Mesenteric fat pad (tissue), 1 donor: ENCODE measurements around the gene SH3GL3. TPM values are rescaled to one million over a fixed set of nuclear protein-coding genes. Genes with fewer than 3 reads are reported as not detected.
A peak's percentile ranks its signal among the peaks of the same experiment; 100 is the strongest.

Experiments used
- DNase-seq: peaks from one replicate; pipeline ENCODE4 v3.0.0-alpha.2; 2020; ENCODE audit warnings: low spot score
- long read RNA-seq: library from polyadenylated mRNA; unstranded; transcript quantifications from one replicate; pipeline ENCODE4 v2.0.0, GENCODE V29; 2020
- total RNA-seq: library from RNA; stranded (reverse); fragmentation: NEBNext Ultra II Directional; extraction: Animal tissue kit (Norgen Biotek cat#: 25700); gene quantifications from one replicate; pipeline ENCODE4 v1.2.1, GENCODE V29; 2021
- donor health status: DM: yes; HTN: yes; CAD: no.

SH3GL3 gene, protein sequence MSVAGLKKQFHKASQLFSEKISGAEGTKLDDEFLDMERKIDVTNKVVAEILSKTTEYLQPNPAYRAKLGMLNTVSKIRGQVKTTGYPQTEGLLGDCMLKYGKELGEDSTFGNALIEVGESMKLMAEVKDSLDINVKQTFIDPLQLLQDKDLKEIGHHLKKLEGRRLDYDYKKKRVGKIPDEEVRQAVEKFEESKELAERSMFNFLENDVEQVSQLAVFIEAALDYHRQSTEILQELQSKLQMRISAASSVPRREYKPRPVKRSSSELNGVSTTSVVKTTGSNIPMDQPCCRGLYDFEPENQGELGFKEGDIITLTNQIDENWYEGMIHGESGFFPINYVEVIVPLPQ
- not detected for total RNA-seq
- long read RNA-seq, result 0 reads

DNA sequence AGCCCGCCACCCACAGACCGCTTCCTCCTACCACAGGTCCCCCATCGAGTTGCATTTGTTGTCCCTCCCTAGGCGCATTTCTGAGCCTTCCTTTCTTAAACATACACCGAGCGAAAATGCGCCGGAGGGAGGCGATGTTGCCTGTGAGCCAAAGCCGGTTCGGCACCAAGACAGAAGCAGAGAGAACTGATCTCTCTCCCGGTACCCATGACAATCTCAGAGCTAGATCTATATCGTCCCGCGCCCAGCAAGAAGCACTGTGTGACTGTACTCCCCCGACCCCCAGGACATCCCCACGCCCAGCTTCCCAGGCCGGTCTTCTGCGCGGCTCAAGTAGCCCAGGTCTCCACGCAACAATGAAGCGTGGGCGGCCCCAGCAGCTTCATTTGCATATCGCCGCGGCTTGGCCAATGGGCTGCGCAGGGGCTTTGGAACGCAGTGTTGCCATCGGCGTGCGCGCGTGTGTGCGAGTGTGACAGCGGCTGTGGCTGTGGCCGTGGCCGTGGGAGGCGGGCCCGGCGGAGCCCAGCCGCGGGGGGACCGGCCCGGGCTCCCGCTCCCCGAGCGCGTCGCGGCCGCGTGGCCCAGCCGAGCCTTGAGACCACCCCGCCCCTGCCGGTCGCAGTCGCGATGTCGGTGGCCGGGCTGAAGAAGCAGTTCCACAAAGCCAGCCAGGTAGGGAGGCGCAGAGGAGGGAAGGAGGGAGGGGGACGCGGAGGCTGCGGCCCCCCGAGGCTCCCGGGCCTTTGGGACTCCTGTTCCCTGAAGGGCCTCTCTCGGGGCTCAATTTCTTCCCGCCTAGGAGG is at the start of gene SH3GL3:
Gene SH3GL3, plus strand, starts transcription at position 438 of the 806 bp plus-strand sequence. Its CDS starts 193 bp downstream, at position 631.
- peak; percentile 92 for DNase-seq

DNA sequence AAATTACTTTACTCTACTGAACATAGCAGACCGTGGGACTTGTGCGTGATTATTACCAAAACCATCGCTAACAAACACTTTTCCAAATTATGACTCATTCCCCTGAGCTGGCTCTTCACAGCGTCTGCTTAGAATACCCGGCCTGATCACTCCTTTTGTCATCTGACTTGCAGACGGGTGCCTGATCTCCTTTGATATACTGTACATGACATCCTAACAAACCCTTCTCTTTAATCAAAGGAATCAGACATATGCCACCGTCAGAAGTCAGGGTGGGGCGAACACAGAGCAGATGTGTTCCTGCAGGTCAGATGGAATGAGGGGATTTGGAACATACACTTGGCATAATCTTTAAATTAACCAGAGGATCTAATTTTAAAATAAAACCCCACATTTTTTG is 48.5 kb upstream of the SH3GL3 start:
- DNase-seq, result no peak

DNA sequence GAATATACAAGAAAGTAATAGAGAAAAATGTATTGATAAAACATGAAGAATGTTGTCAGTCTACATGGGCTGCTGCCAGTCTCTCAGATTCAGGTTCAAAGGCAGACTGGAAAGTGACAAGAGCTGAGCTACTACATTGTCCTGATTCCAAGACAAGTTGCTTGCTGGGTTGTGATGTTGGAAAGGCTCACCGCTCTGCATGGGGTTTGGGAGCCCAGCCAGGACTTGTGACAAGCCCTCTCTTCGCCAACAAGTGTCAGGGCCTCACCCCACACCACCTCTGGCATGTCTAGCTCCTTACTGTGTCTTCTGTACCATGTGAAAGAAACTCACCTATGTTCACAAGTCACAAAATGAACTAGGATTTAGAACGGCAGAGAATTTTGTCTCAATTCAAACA is 43.0 kb upstream of the SH3GL3 start:
- DNase-seq, result no peak

DNA sequence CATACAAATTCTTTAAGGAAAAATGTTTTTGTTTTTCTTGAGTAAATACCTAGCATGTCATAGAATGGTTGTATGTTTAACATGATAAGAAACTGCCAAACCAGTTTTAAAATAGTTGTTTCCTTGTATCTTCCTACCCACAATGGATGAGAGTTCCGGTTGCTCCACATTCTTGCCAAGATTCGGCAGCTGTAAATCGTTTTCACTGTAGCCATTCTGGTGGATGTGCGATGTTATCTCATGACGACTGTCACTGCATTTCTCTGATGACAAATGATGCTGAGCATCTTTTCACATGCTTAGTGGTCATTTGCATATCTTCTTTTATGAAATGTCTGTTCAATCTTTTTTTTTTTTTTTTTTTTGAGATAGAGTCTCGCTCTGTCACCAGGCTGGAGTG is 36.6 kb upstream of the SH3GL3 start:
- DNase-seq, result no peak

DNA sequence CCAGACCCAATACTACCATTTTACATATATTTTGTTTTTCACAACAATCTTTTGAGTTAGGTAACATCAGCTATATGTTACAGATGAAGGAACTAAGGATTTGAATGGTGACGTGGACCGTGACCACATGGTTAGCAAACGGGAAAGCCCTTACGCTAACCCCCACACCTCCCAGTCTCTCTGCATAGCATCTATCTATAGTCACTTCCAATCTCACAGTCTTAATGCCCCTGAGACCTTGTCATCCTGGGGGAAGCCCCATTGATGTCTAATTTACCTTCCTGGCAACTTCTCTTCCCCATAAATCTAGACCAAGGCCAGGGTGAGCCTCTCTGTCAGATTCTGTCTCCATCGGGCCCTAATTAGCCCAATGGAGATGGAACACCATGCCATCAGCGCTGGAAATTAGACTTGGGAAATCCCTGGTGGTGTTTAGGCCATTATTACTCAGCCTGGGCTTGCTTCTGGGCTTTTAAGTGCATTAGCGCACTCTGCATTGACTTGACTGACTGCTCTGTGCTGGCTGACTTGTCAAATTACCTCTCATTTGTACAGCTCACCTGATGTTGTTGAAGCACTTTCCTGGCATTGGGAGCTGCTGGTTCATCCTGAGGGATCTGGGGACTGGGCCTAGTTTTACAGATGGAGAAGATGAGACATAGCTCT is 34.0 kb upstream of the SH3GL3 start:
- DNase-seq, result no peak

DNA sequence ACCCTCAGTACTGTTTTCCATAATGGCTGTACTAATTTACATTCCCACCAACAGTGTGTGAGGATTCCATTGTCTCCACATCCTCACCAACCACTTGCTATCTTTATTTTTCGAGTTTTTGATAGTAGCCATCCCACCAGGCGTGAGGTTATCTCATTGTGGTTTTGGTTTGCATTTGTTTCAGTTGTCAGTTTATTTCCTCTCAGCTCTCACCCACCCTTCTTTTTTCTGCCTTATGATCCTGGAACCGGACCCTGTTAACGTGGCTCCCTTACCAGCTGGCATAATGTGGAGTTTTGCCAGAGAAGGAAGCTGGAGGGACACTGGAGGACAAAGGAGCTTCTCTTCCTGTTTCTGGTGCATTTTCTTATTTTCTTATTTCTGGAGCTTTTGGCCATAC is 25.1 kb upstream of the SH3GL3 start:
- no peak for DNase-seq

DNA sequence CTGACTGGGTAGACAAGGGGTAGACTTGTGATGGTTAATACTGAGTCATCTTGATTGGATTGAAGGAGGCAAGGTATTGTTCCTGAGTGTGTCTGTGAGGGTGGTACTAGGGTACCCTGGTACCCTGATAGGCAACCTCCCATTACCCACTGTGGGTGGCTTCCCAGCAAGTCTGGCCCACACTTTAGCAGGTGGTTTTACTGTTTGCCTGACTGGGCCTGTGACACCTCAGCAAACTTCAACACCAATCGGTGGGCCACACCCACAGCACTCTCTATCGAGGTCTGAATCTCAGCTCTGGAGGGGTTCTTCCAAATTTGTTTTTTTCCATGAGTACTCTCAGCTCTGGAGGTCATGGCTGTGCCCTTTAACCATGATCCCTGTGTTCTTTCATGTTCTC is 24.6 kb upstream of the SH3GL3 start:
- no peak for DNase-seq

DNA sequence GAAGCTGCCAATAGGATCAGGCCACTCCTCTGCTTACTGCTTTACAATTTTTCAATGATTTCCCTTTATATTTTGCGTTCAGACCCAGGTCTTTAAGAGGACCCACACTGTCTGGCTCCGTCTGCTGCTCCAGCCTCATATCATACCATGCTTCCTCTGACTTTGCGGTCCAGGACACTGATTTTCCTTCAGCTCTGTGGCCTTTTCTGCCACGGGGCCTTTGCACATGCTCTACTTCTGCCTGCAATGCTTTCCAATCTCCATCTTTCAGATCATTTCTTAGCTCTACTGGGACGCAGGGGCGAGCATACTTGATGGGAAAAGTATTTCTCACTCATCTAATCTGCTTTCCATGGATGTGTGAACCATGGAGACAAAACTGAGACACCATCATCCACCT is 23.0 kb upstream of the SH3GL3 start:
- no peak for DNase-seq

DNA sequence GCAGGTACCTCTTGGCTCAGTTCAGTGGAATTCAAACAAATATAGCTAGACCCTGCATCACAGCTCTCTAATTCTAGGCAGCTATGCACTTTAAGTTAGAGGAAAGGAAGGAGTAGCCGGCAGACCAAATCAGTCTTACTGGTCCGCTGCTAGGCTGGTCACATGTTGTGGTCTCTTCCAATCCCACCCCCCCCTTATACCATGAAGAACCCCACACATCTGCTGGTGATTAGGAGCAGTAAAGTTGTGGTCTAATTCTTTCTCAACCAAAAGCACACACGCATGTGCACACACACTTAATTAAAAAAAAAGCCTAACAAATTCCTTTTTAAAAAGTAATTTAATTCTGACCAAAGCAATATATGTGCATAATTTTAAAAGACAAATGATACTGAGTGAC is 16.7 kb upstream of the SH3GL3 start:
- no peak for DNase-seq

DNA sequence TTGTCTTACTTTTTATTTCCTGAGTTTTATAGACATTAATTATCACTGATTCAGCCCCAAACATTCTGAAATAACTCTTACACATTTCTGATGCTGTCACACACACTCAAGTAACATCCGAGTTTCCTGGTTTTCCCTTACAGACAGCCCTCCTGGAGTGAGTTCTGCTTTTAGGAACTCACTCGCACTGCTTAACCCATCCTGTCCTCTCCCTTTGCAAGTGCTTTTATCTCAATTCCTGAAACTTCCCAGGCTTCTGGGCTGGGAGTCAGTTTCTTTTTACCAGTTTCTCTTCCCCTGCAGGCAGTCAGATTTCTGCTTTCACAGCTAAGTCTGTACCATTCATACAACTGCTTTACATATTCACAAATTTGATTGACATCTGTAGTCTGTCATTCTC is 15.6 kb upstream of the SH3GL3 start:
- DNase-seq, result no peak

DNA sequence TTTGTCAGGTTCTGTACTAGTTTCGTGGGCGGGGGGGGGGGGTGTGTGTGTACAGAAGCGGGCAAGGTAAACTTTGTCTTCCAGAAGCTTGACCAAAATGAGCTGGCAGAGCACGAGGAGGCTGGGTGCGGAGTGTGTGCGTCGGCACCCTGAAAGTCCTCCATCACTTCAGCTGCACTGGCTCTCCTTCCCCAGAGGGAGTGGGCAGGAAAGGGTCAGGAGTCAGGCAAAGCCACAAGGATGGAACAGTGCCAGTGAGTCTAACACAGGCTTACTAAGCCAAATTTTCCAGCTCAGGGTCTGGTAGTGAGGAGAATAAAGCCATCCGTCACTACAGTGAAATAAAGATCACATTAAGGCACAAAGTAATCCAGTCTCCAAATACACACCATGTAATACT is 11.9 kb upstream of the SH3GL3 start:
- no peak for DNase-seq

DNA sequence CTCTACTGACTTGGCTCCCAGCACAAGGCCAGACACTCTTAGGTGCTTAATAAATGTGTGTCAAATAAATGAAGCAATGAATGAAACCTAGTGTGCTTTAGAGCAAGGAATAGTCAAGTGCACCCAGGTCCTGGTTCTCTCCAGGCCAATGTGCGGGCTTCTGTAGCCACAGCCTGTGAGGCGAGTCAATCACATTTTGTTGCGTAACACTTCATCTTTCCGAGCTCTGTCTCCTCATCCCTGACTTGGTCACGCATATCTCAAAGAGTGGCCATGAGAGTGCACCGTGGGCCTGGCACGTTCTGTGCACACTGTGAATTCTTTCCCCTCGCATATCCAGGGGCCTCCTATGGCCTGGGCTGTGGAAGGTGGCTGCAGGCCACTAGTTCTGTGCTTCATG is 11.4 kb upstream of the SH3GL3 start:
- DNase-seq, result no peak

DNA sequence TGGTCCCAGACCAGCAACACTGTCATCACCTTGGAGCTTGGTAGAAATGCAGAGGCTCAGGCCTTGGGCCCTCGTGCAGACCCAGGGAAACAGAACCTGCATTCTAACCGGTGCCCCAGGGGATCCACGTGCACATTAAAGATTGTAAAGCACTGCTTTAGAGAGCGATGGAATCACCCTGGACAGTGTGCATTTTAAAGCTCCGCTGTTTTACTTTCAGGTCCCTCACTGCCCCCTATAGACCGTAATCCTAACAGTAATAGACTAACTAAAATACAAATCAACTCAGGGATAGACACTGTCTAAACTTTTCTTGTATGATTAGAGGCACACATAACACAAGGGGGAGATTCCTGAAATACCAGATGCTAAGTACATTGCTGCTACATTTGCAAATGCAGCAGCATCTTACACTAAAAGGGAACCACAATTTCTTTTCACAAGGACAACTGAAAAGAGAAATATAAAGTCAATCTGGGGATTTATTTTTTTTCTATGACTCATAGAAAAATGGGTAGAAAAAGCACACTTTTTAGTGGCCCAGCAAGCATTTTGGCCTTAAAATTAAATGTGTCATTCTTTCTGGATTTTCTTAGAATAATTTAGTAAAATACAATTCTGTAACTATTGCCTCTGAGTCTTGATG is 10.5 kb upstream of the SH3GL3 start:
- no peak for DNase-seq

DNA sequence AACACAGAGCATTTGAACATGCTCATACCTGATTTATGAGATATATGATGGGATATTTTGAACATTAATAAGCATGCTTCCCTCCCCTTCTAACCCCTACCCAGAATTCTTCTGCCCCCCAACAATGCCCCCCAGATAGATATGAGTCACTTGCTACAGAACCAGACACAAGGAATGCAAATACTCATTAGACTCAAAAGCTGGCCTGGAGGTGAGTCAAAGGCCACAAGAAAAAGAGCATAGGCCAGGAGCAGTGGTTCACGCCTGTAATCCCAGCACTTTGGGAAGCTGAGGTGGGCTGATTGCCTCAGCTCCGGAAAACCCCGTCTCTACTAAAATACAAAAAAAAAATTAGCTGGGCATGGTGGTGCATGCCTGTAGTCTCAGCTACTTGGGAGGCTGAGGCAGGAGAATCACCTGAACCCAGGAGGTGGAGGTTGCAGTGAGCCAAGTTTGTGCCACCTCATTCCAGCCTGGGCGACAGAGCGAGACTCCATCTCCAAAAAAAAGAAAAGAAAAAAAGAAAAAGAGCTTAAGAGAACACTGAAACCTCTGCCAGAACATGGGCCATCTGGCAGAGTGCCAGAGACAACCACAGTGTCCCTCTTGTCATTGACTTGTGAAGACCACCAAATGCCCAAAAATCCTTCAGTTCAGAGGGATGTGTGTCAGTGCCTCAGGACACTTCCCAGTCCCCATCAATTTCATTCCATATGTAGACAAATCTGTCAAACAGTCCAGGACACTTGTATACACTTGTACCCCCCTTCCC is 3.9 kb upstream of the SH3GL3 start:
- no peak for DNase-seq

DNA sequence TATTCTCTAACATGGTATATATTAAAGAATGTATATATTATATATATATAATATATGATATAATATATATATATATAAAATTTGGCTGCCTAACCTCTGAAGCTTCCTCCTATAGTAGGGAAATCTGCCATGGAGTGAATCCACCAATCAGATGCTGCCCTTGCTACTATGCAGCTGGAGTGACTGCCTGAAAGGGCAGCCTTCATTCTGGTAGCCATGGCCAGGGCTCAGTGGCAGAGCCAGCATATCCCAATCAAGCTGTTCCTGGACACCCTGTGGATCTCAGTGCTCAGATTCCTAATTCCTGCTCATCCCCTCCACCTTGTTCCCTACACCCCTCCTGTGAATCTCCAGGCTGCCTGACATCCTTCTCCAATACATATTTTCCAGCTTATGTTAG is 2.2 kb upstream of the SH3GL3 start:
- DNase-seq, result no peak

DNA sequence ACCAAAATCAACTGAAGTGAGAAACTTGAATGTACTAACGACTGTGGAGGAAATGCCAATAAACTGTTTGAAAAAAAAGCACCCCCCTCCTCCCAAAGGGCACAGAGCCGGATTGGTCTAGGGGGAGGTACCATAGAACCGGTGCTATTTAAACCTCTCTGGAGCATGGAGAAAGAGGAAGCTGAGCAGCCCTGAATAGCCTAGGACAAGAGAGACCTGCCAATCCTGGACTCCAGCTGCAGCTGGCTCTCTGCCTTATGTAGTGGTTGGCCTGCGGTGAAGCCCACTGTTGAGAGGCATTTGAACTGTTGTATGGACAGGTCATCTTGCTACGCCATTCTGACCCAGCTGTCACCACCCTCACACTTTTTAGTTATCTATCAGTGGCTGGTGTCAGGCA is 1.5 kb upstream of the SH3GL3 start:
- DNase-seq, result no peak

DNA sequence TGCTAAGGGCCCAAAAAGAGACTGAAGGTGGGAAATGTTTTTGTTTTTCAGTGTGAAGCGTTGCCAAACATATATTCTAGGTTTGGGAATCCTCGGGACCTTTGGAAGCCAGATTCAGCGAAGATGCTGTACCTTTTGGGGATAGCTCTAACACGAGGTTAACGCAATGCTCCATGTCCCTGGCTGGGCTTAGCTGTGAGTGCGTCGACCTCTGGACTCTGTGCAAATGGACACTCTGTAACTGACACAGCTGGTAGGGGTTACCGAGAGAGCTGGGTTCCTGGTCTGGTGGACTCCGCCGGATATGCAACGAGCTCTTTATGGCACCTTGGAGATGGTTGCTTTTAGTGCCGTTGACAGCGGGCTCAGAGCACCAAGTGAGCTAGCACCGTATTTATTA is 724 bp upstream of the SH3GL3 start:
- no peak for DNase-seq

DNA sequence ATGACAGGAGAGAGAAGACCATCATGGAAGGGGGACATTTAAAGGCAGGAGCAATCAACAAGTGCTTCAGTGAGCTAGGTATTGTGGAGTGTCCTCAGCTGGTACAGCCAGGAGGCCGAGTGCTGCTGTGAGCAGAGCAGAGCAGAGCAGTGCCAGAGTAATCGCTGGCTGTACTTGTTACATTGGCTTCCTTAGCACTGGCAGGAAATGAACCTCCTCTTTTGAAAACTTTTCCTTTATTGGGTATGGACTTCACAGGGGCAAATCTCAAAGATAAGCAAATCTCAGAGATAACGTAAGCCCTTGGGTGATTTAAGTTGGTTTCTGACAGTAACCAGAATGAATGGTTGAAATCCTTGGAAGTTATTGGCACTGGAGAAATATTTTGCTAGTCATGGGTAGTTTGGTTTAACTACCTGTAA is 2.1 kb downstream of the SH3GL3 start:
- no peak for DNase-seq

DNA sequence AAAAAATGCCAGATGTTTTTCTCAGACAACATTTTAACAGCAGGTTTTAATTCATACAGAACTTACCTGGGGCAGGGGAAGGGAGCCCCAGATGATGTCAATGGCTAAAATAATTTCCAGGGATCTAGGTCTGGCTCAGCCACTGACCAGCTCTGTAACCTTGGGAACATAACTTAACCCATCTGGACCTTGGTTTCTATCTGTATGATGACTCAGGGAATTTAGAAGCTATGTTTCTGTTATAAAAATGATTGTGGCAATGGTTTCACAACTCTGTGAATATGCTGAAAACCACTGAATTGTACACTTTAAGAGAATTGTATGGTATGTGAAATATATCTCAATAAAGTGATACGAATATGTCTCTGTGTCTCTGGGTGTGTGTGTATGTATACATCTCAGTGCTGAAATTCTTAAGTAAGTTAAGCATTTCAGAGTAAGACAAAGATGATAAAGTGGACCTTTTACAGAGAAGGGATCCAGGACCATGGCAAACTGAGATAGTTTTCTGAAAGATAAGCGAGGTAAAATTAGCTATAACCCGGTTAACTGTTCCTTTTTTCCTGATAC is 2.9 kb downstream of the SH3GL3 start:
- no peak for DNase-seq

DNA sequence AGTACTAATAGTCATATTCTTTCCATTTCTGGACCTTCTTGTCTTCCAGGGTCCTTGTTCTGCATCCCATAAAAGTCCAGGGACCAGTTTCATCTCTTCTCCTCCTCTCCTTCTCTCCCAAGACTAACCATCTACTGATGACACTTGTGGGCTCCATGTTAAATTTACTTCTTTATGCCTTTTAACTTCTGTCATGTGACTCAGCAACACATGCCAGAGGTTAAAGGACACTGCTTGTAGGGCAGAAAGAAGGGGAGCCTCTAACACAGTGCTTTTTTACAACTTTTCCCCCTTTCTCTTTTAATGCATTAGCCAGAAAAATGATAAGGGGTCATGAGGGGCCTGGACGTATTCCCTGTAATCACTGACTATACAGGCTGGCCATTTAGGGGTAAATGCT is 10.0 kb downstream of the SH3GL3 start:
- no peak for DNase-seq

DNA sequence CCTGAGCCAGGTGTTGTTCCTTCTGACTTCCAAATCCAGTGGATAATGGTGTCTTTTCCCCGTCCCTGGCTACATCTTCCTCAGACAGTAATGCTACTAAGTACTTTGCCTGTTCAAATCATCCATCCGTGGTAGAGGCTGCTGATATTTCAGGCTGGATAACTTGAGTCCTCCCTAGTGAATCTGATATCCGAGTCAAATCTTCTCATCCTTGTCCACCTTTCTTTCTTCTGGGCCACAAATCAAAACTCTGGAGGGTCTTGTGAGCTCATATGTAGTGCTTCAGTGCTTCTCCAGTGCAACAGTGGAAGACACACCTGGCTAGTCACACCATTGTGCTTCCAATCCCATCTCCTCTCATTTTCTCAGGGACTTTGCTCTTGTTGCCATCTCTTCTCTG is 11.2 kb downstream of the SH3GL3 start:
- DNase-seq, result no peak
